HG02884 (cell line): ENCODE data around the gene DEAF1.
"Not testable (repeated sequence)": the region's sequence is repeated elsewhere in the genome, so short reads cannot be mapped to it uniquely, and the experiment has no call there.

Source experiments
- ATAC-seq: cut with Tn5 transposase; IDR thresholded peaks from one replicate; pipeline ENCODE4 v1.9.1; 2021; ENCODE audit warnings: mild to moderate bottlenecking, moderate library complexity; ENCODE audit not compliant: unreplicated experiment

Gene DEAF1

GRCh38 chr11:686451-687243 lies 8.4 kb downstream of the DEAF1 start:
- no peak for ATAC-seq

- ATAC-seq = no peak
Observed at GRCh38 chr11:680970-681369, 14.1 kb downstream of the DEAF1 start.

- no peak for ATAC-seq
Observed at GRCh38 chr11:680476-680875, 14.5 kb downstream of the DEAF1 start.

- ATAC-seq = no peak
Observed at GRCh38 chr11:679271-680207, 15.5 kb downstream of the DEAF1 start.

GRCh38 chr11:678297-678696 lies 16.7 kb downstream of the DEAF1 start:
- ATAC-seq = no peak

- no peak for ATAC-seq
Observed at GRCh38 chr11:674406-674805, 20.6 kb downstream of the DEAF1 start.

GRCh38 chr11:673866-674265 lies 21.2 kb downstream of the DEAF1 start:
- no peak for ATAC-seq

- no peak for ATAC-seq
Observed at GRCh38 chr11:665704-666281, 29.2 kb downstream of the DEAF1 start.

GRCh38 chr11:665062-665703 lies 29.8 kb downstream of the DEAF1 start:
- ATAC-seq = no peak

- no peak for ATAC-seq
Observed at GRCh38 chr11:662689-663274, 32.2 kb downstream of the DEAF1 start.

- no peak for ATAC-seq
Observed at GRCh38 chr11:660681-661444, 34.2 kb downstream of the DEAF1 start.

GRCh38 chr11:660281-660680 lies 34.7 kb downstream of the DEAF1 start:
- no peak for ATAC-seq

- ATAC-seq = no peak
Observed at GRCh38 chr11:659532-660085, 35.4 kb downstream of the DEAF1 start.

- ATAC-seq = no peak
Observed at GRCh38 chr11:657691-658126, 37.3 kb downstream of the DEAF1 start.

- no peak for ATAC-seq
Observed at GRCh38 chr11:656866-657265, 38.2 kb downstream of the DEAF1 start.

- ATAC-seq = no peak
Observed at GRCh38 chr11:656426-656825, 38.6 kb downstream of the DEAF1 start.

- no peak for ATAC-seq
Observed at GRCh38 chr11:655036-655726, 39.8 kb downstream of the DEAF1 start.

GRCh38 chr11:654444-654843 lies 40.6 kb downstream of the DEAF1 start:
- not testable (repeated sequence) for ATAC-seq

- no peak for ATAC-seq
Observed at GRCh38 chr11:653837-654236, 41.2 kb downstream of the DEAF1 start.
